ENCODE results near the gene MPRIP.

Gene MPRIP

GRCh38 chr17:17232303-17232621 is 190.0 kb downstream of the MPRIP start:
- DNase-seq (ENCODE audit: low read depth) = no peak

- no peak for DNase-seq (ENCODE audit: low read depth)
Measured at GRCh38 chr17:17235212-17236174, 193.2 kb downstream of the MPRIP start.

- DNase-seq (ENCODE audit: low read depth) = no peak
Measured at GRCh38 chr17:17236295-17237025, 194.2 kb downstream of the MPRIP start.

GRCh38 chr17:17237026-17237799 is 195.0 kb downstream of the MPRIP start, which contains the start of gene FLCN:
Gene FLCN, minus strand, starts transcription at chr17:17237168. Its CDS starts 9,031 bp downstream, at chr17:17228137.
- peak; percentile 92 for DNase-seq (ENCODE audit: low read depth)

GRCh38 chr17:17239832-17240231 is 197.6 kb downstream of the MPRIP start:
- no peak for DNase-seq (ENCODE audit: low read depth)

GRCh38 chr17:17241656-17242055 is 199.4 kb downstream of the MPRIP start:
- no peak for DNase-seq (ENCODE audit: low read depth)

GRCh38 chr17:17242246-17242645 is 200.0 kb downstream of the MPRIP start:
- DNase-seq (ENCODE audit: low read depth) = no peak

All from HS-27A (cell line).